ENCODE measurements around the gene IP6K2. TPM values are rescaled to one million over a fixed set of nuclear protein-coding genes. Genes with fewer than 3 reads are reported as not detected.
"Not testable (repeated sequence)": the region's sequence is repeated elsewhere in the genome, so short reads cannot be mapped to it uniquely, and the experiment has no call there.

The IP6K2 gene
- 100 to 1,000 TPM in 1 of 2 experiments, 10 to 100 TPM in 1; 97.2 to 121 TPM for total RNA-seq
- polyA plus RNA-seq (2013, experiment 1 of 2), result 53.4 TPM
- 71.2 TPM for polyA plus RNA-seq (2013, experiment 2 of 2)
- 43.2 to 136 (median 75.4) reads per million in 172 experiments for total RNA-seq

- H3K27ac ChIP-seq (ENCODE audit: low read depth in 1 of 2, low read length in 2 of 2), result peak within 1 kb of the TSS; percentile 77 to 88
- Mint-ChIP-seq H3K4me3 (peak within 1 kb of the TSS; percentile 96), H3K27me3 (no peaks in the 10 kb centered on the region), H3K4me1 (ENCODE audit: low read depth) (peaks cover 43% of the 10 kb centered on the region), H3K36me3 (ENCODE audit: low read depth) (peaks cover 41% of the 10 kb centered on the region), H3K9me3 (no peaks in the 10 kb centered on the region), H3K27ac (peak within 1 kb of the TSS; percentile 88)
- no peak for TF ChIP-seq CTCF (IDR thresholded peaks at IDR 0.05)
- H3K4me3 ChIP-seq (ENCODE audit: low read length), result peak within 1 kb of the TSS; percentile 89
- ChIA-PET CTCF (interaction anchor here (0.7 to 1.6 kb wide), 6 partner anchors 23 to 304 kb away, joined by 3 to 5 read pairs (median 4); partner anchors contain the start of genes NCKIPSD and NDUFAF3), POLR2A (interaction anchor here (0.6 to 2.8 kb wide), 28 partner anchors 9 to 892 kb away, joined by 3 to 20 read pairs (median 4); partner anchors contain the start of genes ARIH2, CCDC51, CELSR3 and DAG1)
- H3K4me1 ChIP-seq (ENCODE audit: insufficient read depth, low read length), result peaks cover 38% of the 10 kb centered on the region
- H3K27me3 ChIP-seq (ENCODE audit: control insufficient read depth in 1 of 2, insufficient read depth in 2 of 2, low read length in 2 of 2), result no peaks in the 10 kb centered on the region
- peaks cover 25% of the 10 kb centered on the region for H3K36me3 ChIP-seq (ENCODE audit: insufficient read depth, low read length)
- ATAC-seq (ENCODE audit: poor library complexity), result peak; percentile 99
- no peaks in the 10 kb centered on the region for H3K9me3 ChIP-seq (ENCODE audit: control insufficient read depth in 1 of 2, insufficient read depth in 1 of 2, low read length in 2 of 2)
- peak; percentile 97 to 99 (median 98) for DNase-seq
- intact Hi-C loops (cut with DNase I, micrococcal nuclease), result loop anchor here (1.0 to 5.0 kb wide), 7 partner anchors 32 to 450 kb away; partner anchors contain the start of genes CCDC71 (in 1 of the 2), IMPDH2 (in 1 of the 2), NCKIPSD (in 1 of the 2) and PFKFB4 (in 1 of the 2)
Measured at GRCh38 chr3:48716982-48717746, at the start of gene IP6K2. TSS of gene IP6K2 (minus strand) at chr3:48717221. CDS start at chr3:48695291, 21,930 bp downstream.

GRCh38 chr3:48765376-48765775 lies 48.4 kb upstream of the IP6K2 start:
- Histone ChIP-seq H3K9me3 (ENCODE audit: control insufficient read depth in 1 of 2, insufficient read depth in 1 of 2, low read length in 2 of 2) (no peaks in the 10 kb centered on the region), H3K4me3 (ENCODE audit: low read length) (no peak overlapping the region), H3K36me3 (ENCODE audit: insufficient read depth, low read length) (peaks cover 35% of the 10 kb centered on the region), H3K27ac (ENCODE audit: low read depth in 1 of 2, low read length in 2 of 2) (no peak overlapping the region), H3K4me1 (ENCODE audit: insufficient read depth, low read length) (no peaks in the 10 kb centered on the region), H3K27me3 (ENCODE audit: control insufficient read depth in 1 of 2, insufficient read depth in 2 of 2, low read length in 2 of 2) (no peaks in the 10 kb centered on the region)
- TF ChIP-seq CTCF (IDR thresholded peaks at IDR 0.05), result no peak
- ChIA-PET CTCF (interaction anchor here (0.6 to 0.7 kb wide), 2 partner anchors 9 to 37 kb away, joined by 4 read pairs; no protein-coding TSS in a partner anchor), POLR2A (no interaction called here)
- H3K27me3 Mint-ChIP-seq, result no peaks in the 10 kb centered on the region
- peaks cover 76% of the 10 kb centered on the region for H3K36me3 Mint-ChIP-seq (ENCODE audit: low read depth)
- no peaks in the 10 kb centered on the region for H3K4me1 Mint-ChIP-seq (ENCODE audit: low read depth)
- no peak overlapping the region for H3K27ac Mint-ChIP-seq
- intact Hi-C loops (cut with DNase I, micrococcal nuclease), result loop anchor here in 1 of 2 experiments (2.0 kb wide), 1 partner anchor 81 kb away; the partner anchor contains the start of gene PRKAR2A
- ATAC-seq (ENCODE audit: poor library complexity) (peak; percentile 49), DNase-seq (peak in 3 of 14 experiments; percentile 4 to 38 (median 19))
- H3K9me3 Mint-ChIP-seq, result no peaks in the 10 kb centered on the region
- no peak overlapping the region for H3K4me3 Mint-ChIP-seq

GRCh38 chr3:48762816-48763215 lies 45.8 kb upstream of the IP6K2 start:
- Histone ChIP-seq H3K9me3 (ENCODE audit: control insufficient read depth in 1 of 2, insufficient read depth in 1 of 2, low read length in 2 of 2) (no peaks in the 10 kb centered on the region), H3K4me1 (ENCODE audit: insufficient read depth, low read length) (no peaks in the 10 kb centered on the region), H3K27ac (ENCODE audit: low read depth in 1 of 2, low read length in 2 of 2) (no peak overlapping the region), H3K36me3 (ENCODE audit: insufficient read depth, low read length) (peaks cover 28% of the 10 kb centered on the region), H3K4me3 (ENCODE audit: low read length) (no peak overlapping the region), H3K27me3 (ENCODE audit: control insufficient read depth in 1 of 2, insufficient read depth in 2 of 2, low read length in 2 of 2) (no peaks in the 10 kb centered on the region)
- ChIA-PET CTCF (no interaction called here), POLR2A (no interaction called here)
- no peak overlapping the region for H3K4me3 Mint-ChIP-seq
- intact Hi-C loops (cut with DNase I, micrococcal nuclease), result no loop called here
- DNase-seq (no peak), ATAC-seq (ENCODE audit: poor library complexity) (no peak)
- no peaks in the 10 kb centered on the region for H3K4me1 Mint-ChIP-seq (ENCODE audit: low read depth)
- H3K9me3 Mint-ChIP-seq, result no peaks in the 10 kb centered on the region
- no peak overlapping the region for H3K27ac Mint-ChIP-seq
- TF ChIP-seq CTCF (IDR thresholded peaks at IDR 0.05), result no peak
- H3K36me3 Mint-ChIP-seq (ENCODE audit: low read depth), result peaks cover 80% of the 10 kb centered on the region
- no peaks in the 10 kb centered on the region for H3K27me3 Mint-ChIP-seq

GRCh38 chr3:48759991-48760540 lies 43.0 kb upstream of the IP6K2 start:
- H3K36me3 ChIP-seq (ENCODE audit: insufficient read depth, low read length), result peaks cover 38% of the 10 kb centered on the region
- H3K4me3 Mint-ChIP-seq; intact Hi-C loops (cut with DNase I, micrococcal nuclease); DNase-seq; H3K9me3 ChIP-seq (ENCODE audit: control insufficient read depth in 1 of 2, insufficient read depth in 1 of 2, low read length in 2 of 2); H3K4me1 Mint-ChIP-seq (ENCODE audit: low read depth); ATAC-seq (ENCODE audit: poor library complexity); H3K27ac ChIP-seq (ENCODE audit: low read depth in 1 of 2, low read length in 2 of 2); H3K27me3 Mint-ChIP-seq; H3K27me3 ChIP-seq (ENCODE audit: control insufficient read depth in 1 of 2, insufficient read depth in 2 of 2, low read length in 2 of 2); H3K4me3 ChIP-seq (ENCODE audit: low read length); CTCF ChIA-PET; H3K27ac Mint-ChIP-seq; H3K4me1 ChIP-seq (ENCODE audit: insufficient read depth, low read length); H3K9me3 Mint-ChIP-seq: not testable (repeated sequence)
- POLR2A ChIA-PET, result interaction anchor here (0.6 kb wide), 1 partner anchor 18 kb away, joined by 3 read pairs; no protein-coding TSS in a partner anchor
- peaks cover 83% of the 10 kb centered on the region for H3K36me3 Mint-ChIP-seq (ENCODE audit: low read depth)

Measured in CD4-positive, alpha-beta T cell (primary cell).